G401 (cell line): ENCODE data around the gene RBBP9. TPM values are rescaled to one million over a fixed set of nuclear protein-coding genes. Genes with fewer than 3 reads are reported as not detected.
A peak's percentile ranks its signal among the peaks of the same experiment; 100 is the strongest.
"Not testable (repeated sequence)": the region's sequence is repeated elsewhere in the genome, so short reads cannot be mapped to it uniquely, and the experiment has no call there.

ENCODE experiments used
- DNase-seq: peaks from one replicate; pipeline ENCODE4 v3.0.0-alpha.2; 2015; ENCODE audit warnings: low spot score
- in situ Hi-C: cut with HindIII; loops from 2 replicates; pipeline ENCODE4 v1.10.0; 2016; ENCODE audit warnings: low sequenced_read_pairs, mixed read lengths
- total RNA-seq: library from RNA; depleted of rRNA; stranded (reverse); fragments of >200 nt; shearing (Covaris generic); gene quantifications from 2 replicates; pipeline ENCODE4 v1.2.3, GENCODE V29; 2014; rRNA removed

The RBBP9 gene
- 22.3 and 35.5 TPM in 2 replicates for total RNA-seq

DNA sequence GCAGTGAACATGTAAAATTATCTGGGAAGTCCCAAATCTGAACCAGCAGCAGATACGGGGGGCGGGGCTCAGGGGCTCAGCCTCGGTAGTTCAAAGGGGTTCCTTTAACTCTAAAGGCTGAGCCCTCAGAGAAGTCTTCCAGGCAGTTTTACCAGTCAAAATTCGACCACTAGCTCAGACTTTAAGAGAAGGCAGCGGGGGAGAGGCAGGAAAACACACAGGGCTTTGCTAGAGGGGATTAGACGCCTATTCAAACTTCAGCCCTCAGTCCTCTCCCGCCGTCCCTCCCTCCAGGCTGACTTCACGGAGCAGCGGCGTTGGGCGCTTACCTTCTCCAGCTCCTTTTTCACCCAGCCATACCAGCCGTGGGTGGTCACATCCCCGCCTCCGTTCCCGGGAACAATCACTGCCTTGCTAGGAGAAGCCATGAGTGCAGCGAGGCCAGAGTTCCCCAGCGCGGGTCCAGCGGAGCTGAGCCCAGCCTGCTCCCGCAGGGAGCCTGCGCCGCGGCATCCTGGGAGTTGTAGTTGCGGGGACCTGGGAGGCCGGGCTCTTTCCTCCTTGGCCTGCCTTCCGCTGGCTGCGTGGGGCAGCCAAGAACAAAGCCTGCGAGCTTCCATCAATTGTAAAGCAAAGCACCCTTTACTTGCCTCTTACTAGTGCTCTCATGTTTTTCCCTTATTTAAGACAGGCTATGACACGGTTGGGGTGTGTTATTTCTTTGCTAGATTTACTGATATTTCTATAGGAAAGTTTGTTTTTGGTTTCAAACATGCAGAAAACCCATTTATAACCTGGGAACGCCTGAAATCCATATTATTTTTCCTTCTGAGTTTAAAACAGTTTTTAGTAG is at the start of gene RBBP9:
Gene RBBP9, minus strand, starts transcription at position 486 of the 853 bp plus-strand sequence. Its CDS starts 58 bp downstream, at position 428.
- in situ Hi-C loops, result no loop called here
- DNase-seq, result peak; percentile 90

DNA sequence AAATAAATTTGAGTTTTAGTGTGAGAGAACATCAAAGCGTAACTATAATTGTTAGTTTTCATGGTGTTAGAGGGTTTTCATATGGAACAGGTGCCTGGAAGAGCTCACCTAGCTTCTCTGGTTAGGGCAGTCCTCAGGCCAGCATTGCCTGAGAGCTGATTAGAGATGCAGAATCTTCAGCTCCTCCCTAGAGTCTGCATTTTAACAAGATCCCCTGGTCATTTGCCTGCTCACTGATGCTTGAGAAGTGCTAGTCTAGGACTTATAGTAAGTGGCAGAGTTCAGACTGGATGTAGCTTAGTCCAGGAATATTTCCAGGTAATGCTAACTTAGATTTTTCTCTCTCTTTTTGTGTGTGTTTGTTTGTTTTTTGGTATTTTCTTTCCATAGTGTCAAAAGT is 48.5 kb upstream of the RBBP9 start:
- no peak for DNase-seq
- in situ Hi-C loops, result no loop called here

DNA sequence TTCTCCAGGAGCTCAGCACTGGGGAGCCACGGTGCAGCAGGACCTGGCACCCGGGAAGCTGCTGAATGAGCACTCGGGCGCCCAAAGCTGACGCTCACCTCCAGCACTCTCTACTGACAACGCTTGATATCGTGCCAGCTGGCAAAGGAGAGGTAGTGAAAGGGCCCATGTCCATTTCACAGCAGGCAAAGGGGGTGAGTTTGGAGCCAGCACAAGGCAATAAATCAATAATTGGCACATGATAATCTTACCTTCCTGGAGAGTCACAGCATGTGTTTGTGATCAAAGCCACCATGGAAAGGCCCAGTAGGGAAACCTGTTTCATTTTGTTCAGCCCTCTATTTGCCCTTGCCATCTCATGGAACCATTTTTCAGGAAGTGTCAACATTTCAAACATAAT is 46.9 kb upstream of the RBBP9 start:
- in situ Hi-C loops, result no loop called here
- no peak for DNase-seq

DNA sequence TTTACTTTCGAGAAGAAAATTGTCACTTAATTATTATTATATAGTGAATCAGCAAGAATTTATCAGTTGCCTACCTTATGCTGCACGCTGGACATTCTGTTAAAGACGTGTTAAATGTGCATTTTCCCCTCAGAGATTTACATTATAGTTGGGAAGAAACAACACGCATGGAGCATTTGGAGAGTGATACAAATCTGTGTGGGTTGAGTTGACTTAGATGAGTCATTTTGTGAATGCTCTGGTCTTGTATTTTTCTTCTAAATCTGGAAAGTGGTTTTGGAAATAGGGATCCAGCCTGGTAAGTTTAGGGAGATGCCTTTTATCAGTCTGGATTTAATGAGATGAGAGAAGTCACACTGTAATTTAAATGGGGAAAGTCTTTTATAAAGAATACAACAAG is 46.2 kb upstream of the RBBP9 start:
- DNase-seq, result no peak
- in situ Hi-C loops, result no loop called here

DNA sequence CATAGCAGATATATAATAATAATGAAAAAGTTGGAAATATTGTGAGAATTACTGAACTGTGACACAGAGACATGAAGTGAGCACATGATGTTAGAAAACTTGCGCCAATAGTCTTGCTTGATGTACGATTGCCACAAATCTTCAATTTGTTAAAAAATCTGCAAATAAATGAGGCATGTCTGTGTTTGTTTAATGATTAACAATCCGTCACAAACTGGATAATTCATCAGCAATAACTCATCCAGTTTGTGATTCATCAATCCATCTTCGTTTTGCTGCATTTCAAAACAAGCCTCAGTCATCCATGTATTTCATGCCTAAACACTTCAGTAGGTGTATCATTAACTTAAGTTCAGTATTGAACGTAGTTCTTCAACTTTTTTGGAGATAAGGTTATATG is 44.7 kb upstream of the RBBP9 start:
- in situ Hi-C loops, result no loop called here

DNA sequence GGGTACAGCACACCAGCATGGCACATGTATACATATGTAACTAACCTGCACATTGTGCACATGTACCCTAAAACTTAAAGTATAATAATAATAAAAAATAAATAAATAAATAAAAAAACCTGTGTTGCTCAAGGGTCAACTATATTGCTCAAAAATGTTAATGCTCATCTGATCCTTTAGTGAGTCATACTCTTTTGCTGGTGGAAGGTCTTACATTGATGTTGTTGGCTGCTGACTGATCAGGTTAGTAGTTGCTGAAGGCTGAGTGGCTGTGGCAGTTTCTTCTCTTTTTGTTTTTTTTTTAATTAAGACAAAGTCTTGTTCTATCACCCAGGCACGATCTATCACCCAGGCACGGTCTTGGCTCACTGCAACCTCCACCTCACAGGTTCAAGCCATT is 40.6 kb upstream of the RBBP9 start:
- in situ Hi-C loops, result no loop called here
- no peak for DNase-seq

More for the DNA sequence above, 44.7 kb upstream of the RBBP9 start:
- DNase-seq, result no peak

DNA sequence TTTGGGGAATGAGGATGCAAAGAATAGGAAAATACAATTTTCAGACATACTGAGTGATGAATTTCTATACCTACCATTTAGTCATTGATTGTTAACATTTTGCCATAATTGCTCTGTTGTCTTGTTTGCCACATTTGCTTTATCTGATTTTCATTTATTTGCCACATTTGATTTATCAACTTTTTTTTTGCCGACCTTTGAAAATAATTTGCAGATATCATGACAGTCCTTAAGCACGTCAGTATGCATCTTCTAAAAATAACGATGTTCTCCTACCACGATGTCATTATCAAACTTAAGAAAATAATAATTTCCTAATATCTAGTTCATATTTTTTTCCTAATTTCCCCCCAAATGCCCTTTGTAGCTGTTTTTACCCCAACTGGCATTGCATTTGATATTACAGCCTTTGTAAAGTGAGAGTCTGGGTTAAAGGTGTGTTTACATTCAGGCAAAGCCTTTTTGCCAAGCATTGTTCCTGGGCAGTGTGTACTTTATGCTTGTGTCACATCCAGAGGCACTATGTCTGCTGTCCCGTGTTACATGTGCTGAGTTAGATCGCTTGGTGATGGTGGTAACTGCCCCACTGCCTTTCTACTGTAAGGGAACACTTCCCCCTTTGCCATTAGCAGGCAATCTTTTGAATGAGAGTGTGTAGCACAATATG is 37.1 kb upstream of the RBBP9 start:
- in situ Hi-C loops, result no loop called here
- DNase-seq, result no peak

DNA sequence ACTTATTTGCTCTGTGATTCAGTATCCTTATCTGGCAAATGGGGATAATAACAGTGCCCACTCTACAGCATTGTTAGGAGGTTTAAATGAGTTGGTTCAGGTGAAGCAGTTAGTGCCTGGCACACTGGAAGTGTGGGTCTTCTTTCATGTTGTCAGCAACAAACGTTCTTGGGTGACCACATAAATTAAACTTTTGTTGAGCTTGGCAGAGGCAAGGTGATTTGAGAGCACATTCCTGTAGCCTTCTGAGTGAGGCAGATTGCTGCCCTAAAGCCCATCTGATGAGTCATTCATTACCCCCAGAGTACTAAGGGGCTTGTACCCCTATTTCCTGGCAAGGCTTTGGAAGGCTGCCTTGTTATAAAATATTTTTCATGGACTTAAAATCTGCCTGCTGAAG is 36.5 kb upstream of the RBBP9 start:
- DNase-seq, result no peak
- in situ Hi-C loops, result no loop called here

DNA sequence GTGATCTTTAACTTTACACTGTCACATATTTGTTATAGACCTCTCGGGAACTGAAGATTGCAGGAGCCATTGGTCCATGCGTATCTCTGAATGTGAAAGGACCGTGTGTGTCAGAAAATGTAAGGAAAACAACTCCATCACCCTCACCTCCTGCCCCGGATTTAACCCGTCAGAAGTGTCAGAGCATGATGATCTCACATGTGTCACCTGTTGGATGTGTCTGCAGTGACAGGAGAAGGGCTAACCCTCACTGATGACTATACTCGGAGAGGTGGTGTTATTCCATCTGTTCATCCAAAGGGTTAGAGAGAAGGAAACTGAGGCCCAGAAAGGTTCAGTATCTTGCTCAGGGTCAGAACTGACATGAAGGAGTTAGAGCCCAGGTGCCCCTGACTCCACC is 35.6 kb upstream of the RBBP9 start:
- in situ Hi-C loops, result no loop called here
- DNase-seq, result no peak

DNA sequence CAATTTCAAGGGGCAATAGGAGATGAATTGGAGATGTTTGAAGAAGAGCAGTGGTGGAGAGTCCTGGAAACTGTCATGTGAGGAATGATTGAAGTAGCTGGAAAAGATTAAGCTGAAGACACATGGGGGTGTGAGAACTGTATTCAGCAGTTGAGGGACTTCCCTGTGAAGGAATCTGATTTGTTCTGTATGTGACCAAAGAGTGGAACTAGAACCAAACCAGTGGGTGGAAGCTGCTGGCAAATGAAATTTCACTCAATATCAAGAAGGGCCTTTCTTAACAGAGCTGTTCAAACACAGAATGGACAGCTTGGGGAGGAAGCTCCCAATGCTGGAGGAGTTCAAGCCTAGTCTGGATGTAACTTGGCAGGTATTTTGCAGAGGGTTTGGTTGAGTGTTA is 32.0 kb upstream of the RBBP9 start:
- in situ Hi-C loops, result no loop called here
- no peak for DNase-seq

DNA sequence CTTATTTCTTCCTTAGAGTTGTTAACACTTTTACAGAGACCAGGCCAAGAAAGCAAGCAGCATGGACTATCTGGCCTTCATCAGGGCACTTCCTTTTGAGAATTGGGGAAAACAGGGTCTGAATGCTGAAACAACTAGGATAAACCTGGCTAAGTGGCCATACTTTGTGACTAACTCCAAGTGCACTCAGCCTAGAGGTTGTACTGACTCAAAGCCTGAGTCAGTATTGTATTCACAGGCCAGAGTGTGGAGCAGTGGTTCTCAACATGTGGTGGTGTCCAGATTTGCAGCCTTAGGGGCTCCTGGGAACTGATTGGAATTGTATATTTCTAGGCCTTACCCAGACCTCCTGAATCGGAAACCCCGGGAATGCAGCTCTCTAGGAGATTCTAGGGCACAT is 30.8 kb upstream of the RBBP9 start:
- DNase-seq, result no peak
- in situ Hi-C loops, result no loop called here

DNA sequence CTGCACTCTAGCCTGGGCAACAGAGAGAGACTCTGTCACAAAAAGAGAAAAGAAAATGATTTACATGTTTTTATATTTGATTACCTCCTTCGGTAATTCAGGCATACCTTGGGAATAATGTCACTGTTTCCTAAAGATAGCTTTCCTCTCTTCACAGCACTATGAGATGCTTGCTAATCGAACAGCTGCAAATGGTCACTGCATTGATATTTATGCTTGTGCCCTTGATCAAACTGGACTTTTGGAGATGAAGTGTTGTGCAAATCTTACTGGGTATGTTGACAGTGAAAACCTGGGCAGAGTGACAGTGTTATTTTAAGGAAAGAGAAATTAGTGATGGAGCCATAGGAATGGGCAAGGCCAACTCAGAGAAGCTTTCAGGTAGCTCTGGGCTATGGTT is 30.3 kb upstream of the RBBP9 start:
- in situ Hi-C loops, result no loop called here
- no peak for DNase-seq

DNA sequence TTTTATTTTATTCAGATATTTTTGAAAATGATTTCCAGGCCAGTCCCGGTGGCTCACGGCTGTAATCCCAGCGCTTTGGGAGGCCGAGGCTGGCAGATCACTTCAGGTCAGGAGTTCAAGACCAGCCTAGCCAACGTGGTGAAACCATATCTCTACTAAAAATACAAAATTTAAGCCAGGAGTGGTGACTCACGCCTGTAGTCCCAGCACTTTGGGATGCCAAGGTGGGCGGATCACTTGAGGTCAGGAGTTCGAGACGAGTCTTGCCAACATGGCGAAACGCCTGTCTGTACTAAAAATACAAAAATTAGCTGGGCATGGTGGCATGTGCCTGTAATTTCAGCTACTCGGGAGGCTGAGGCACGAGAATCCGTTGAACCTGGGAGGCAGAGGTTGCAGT is 29.7 kb upstream of the RBBP9 start:
- DNase-seq, in situ Hi-C loops: not testable (repeated sequence)

DNA sequence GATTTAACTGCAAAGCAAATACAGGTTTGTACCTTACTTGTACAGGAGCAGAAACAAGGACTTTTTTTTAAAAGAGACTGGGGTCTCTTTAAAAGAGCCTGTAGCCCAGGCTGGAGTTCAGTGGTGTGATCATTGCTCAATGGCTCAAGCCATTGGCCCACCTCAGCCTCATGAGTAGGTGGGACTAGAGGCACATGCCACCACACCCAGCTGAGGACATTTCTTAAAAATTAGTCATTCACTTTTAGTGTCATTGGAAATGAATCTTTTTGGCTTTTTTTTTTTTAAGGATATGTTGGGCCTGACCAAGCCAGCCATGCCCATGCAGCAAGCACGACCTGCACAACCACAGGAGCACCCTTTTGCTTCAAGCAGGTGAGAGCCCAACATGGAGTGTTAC is 27.6 kb upstream of the RBBP9 start:
- no peak for DNase-seq
- in situ Hi-C loops, result no loop called here

DNA sequence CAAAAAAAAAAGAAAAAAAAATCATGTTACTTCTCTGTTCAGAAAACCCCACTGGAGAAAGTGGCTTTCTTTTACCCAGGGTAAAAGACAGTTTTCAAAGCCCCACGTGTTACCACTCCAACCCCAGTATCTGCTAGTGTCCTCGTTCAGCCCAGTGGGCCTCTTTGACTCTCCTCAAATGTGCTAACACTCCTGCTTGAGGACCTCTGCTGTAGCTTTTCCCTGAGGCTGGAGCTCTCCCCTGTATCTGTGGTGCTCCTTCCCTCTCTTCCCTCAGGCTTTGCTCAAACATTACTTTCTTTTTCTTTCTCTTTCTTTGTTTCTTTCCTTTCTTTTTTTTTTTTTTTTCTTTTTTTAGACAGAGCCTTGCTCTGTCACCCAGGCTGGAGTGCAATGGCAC is 26.0 kb upstream of the RBBP9 start:
- DNase-seq, result no peak
- in situ Hi-C loops, result no loop called here

DNA sequence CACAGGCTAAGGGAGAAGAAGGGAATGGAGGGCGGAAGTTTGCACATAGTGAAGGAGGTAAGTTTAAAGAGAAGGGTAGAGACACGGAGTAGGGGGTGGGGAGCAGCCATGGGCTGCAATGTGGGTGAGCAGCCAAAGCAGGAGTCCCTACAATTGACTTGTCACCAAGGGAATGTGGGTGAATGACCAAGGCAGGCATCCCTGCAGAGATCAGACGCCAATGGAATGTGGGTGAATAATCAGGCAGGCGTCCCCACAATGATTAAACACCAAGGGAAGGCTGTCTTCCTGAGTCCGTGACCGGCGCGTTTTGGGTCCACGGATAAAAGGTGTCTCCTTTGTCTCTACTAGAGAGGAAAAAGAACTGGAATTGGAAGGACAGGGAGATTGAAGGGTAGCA is 25.0 kb upstream of the RBBP9 start:
- DNase-seq, in situ Hi-C loops: not testable (repeated sequence)

DNA sequence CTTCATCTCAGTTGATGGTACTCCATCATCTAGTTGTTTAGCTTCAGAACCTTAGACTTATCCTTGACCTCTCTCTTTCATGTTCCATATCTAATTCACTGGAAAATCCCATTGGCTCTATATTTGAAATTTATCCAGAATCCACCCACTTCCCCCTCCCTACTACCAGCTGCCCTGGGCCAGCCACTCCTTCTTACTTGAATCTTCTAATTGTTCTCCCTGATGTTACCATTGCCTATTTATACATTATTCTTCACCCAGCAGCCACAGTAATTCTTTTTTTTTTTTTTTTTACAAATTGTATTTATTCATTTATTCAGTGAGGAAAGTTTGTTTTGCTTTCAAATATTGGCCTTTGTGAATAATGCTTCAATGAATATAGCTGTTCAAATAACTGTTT is 18.9 kb upstream of the RBBP9 start:
- in situ Hi-C loops, result no loop called here

DNA sequence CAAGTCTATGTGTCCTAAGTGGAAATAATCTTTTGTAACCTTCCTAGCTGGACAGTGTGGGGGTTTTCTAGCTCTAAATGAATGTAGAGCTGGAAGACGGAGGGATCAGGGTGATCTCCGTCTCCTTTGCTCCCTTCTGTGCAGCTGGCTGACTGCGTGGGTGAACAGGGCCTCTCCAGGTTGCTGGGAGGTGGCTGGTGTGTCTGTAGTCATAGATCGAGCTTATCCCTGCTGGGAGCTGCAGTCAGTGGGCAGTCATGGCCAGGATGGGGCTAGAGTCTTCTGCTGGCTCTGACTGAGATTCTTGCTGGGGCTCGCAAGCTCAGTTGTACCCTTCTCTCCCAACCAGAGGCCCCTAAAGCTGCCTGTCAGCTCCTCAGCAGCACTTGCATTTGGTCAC is 17.1 kb upstream of the RBBP9 start:
- in situ Hi-C loops, result no loop called here
- DNase-seq, result no peak

More for the DNA sequence above, 18.9 kb upstream of the RBBP9 start:
- DNase-seq, result no peak

DNA sequence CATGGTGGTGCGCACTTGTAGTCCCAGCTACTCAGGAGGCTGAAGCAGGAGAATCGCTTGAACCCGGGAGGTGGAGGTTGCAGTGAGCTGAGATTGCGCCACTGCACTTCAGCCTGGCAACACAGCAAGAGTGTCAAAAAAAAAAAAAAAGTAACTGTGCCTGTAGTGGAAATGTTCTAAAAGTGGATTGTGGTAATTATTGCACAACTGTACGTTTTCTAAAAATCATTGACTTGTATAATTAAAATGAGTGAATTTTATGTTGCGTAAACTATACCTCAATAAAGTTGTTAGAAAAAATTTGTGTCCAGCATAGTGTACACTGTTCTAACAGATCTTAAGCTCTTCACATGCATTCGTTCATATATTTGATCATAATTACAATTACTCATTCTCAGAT is 16.2 kb upstream of the RBBP9 start:
- in situ Hi-C loops, result no loop called here

DNA sequence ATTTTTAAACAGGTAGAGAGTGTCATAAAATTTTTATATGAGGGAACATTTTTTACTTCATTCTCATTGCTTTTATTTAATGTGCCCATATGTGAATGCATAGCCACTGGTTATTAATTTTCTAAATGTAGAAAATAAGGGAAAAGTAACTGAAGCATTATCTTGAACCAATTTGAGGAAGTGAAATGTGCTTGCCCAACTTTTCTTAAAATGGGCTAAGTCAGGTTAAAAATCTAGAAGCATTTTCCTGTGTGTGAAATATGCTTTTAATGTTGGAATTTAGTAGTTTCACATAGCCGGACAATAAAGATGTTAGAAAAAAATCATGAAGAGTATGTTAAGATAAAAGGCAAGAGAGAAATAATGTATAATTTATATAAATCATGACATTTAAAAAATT is 14.5 kb upstream of the RBBP9 start:
- in situ Hi-C loops, result no loop called here
- no peak for DNase-seq

More for the DNA sequence above, 16.2 kb upstream of the RBBP9 start:
- DNase-seq, result no peak
